Effector CD8-positive, alpha-beta T cell (primary cell): Measurements from ENCODE around the gene COL18A1.

Experiments
- DNase-seq: peaks from one replicate; lab custom pipeline; 2025; lab: John Stamatoyannopoulos, UW

The COL18A1 gene

DNA sequence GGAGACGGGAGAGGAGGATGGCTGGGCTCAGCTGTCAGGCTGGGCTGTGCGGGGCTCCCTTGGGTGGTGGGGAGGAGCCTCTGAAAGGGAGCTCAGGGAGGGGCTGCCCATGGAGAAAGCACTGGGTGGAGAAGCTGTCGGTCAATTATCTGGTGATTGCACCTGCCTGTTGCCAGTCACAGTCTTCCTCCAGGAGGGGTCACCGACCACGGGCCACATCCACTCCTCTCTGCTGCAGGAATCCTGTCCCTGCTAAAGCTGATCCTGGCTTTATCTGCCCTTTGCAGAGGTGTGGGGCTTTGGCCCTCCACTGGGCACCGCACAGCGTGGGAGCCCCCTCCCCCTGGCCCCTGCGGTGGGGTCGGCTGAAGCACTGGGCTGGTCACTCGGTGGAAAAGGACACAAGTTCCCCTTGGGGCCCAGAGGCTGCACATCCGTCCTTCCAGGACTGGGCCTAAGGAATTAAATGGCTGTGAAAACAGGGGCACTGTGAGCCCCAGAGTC lies 21.8 kb upstream of the COL18A1 start:
- DNase-seq, result no peak

DNA sequence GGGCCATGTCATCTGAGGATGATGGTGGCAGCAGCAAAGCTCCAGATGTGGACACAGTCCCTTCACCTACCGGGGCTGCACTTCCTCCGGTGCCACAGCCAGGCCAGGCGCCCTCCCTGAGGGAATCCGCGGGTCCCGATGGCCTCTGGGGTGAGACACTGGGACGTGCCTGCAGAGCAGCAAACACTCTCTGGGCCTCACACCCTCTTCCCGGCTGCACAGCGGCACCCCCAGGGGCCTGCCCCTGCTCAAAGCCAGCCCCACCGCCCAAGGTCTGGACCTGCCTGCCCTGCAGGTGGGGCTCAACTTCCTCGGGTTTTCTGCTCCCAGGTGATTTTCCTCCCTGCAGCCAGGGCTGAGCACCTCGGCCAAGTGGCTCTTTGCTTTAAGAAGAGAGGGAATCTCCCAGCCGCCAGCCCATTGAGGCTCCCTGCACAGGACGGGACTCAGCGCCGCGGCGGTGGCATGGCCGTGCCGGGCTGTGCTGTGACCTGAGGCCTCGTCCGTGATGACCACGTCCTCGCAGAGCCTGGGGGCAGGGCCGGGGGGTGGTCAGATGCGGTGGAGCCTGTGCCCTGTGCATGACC lies 21.3 kb upstream of the COL18A1 start:
- DNase-seq, result no peak

DNA sequence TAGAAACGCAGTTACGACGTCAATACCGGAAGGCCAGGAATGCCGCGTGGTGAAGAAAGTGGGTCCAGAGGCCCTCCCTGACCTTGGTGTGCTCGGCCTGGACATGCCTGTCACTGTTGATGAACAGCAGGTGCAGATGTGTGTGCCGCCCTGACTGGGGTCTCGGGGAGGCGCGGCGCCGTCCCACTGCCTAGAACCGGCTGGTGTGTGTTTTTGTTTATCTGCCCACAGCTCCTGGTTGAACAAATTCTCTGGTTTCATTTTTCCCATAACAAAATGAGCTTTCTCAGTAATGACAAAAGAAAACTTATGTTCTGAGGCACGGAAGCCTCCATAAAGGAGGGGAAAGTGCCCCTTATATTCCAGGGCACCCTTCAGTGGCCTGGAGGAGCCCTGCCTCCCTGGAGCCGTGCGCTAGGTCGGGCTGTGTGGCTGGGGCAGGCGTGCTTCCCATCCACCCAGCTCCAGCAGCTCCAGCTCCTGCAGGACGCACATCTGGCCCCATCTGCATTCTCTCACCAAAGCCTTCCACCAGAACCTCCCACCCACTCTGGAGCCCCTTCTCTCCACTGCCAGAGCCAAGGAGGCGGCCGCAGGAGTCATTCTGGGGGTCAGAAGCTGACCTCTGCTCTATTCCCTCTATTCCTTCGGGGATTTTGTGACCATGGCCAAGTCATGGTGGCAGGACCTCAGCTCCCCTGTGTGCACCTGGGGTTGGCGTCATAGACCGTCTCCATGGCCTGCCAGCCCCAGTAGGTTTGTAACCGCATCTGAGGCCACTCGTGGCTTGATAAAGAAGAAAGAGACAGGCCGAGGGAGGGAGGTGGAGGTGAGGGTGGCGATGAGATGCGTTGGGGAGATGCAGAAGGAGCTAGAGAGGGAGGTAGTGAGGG lies 20.1 kb upstream of the COL18A1 start:
- no peak for DNase-seq

DNA sequence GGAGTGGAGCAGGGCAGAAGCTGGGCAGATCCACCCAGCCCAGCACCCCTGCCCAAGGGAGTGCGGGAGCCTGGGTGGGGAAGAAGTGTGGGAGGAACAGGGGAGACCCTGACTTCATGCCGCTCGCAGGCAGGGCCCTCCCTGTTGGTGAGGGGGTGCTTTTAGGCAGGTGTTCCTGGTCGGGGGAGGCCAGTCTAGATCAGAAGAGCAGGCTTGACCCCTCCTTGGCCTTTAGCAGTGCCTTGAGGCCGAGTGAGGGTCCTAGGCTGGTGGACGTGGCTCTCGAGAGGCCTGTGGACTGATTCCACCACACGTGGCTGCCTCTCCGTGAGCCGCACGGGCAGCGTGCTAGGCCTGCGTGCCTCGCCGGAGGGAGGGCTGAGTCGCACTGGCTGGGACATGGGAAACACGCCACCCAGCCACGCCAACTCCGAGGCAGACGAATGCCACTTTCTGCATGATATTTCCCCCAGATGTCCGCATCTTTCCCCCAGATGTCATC lies 19.4 kb upstream of the COL18A1 start:
- DNase-seq, result no peak

DNA sequence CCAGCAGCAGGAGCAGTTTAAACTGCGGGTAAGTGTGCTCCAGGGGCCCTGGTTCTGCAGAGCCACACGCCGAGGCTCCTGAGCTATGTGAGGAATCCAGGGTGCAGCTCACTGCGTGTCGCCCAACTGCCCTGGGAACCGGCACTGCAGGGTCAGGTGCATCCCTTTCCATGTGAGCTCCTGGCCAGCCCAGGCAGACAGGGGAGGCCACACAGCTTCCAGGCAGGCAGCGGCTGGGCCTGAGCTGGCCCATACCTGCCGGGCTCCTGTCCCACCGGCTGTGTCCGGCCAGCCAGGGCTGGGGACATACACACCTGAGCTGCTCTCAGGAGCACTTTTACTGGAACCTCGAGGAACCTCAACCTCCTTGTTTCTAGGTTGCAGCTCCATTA lies 18.6 kb upstream of the COL18A1 start:
- DNase-seq, result no peak

DNA sequence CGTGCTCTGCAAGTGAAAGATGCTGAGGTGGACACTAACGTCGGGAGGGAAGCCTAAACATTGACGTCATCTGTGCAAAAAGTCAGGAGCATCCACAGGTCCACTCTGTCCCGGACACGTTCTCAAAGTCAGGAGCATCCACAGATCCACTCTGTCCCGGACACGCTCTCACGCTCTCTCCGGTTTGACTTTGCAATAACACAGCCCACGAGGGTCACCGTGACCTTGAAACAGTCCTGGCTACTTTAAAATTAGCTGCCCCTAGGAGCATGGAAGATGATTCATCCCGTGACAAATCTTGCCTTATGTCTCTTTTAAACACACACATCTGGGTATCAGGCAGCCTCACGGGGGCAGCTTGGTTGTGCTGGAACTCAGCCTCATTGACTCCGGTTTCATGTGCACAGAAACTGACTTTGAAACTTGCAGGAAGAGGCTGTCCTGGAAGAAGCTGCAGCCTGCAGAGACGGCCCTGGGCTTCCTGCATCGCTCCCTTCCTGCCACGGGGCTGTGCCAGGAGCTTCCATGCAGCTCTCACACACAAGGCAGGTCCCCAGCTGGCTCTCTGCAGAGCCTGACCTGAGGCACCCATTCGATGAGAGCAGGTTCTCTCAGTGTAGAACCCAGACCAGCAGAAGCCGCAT lies 18.1 kb upstream of the COL18A1 start:
- DNase-seq, result no peak

DNA sequence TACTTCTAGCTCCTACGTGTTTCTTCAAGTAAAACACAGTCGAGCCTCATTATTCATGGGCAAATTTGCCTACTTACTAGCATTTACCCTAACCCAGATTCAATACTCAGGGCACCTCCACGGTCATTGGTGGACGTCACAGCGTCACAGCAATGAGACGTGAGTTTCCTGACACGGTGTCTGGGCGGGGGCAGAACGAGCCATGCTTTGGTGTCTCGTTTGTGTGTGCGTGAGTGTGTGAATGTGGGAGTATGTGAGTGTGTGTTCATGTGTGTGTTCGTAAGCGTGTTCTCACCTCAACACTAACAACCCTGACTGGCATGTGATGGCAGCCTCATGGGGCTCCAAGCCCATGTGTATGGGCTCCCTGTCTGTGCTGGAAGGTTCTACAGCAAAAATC lies 17.5 kb upstream of the COL18A1 start:
- DNase-seq, result no peak

DNA sequence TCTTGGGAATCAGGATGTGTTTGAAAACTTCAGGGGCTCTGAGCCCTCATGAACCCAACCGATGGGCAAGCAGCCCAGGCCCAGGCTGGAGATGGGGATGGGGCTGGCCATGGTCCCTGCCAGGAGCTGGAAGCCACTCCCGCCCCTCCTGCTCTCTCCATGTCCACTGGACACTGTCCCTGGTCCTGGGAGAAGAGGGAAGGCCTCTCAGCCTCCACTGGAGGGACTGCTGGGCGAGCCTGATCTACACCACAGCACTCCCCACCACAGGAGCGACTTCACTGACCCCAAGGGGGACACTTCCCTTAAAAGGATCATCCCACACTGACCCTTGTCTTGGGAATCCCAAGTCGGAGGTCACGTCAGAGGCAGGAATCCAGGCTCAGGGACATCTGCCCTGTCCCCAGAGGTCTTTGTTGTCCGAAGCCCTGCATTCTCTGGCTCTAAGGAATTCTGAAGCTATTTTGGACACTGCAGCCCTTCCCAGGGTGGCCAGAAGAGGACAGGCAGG lies 16.9 kb upstream of the COL18A1 start:
- DNase-seq, result no peak

DNA sequence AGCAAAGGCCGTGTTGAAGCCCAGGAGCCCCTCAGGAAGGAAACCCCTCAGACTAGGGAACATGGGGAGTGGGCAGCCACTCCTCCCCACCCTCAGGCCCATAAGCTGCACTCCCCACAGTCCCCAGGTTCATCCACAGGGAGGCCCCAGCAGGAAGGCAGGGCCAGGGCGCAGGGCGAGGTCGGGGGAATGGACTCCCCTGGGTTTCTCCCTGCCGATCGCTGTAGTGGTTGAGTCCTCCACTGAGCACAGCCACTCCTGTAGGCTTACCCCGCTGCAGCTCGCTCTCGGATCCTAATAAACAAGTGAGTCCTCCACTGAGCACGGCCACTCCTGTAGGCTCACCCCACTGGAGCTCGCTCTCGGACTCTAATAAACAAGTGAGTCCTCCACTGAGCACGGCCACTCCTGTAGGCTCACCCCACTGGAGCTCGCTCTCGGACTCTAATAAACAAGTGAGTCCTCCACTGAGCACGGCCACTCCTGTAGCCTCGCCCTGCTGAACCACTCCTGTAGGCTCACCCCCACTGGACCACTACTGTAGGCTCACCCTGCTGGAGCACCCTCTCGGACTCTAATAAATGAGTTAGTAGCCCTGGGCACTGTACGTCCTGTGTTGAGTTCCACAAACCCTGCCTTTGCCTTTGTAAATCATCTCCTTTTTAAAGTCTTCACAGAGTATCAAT lies 16.2 kb upstream of the COL18A1 start:
- no peak for DNase-seq

DNA sequence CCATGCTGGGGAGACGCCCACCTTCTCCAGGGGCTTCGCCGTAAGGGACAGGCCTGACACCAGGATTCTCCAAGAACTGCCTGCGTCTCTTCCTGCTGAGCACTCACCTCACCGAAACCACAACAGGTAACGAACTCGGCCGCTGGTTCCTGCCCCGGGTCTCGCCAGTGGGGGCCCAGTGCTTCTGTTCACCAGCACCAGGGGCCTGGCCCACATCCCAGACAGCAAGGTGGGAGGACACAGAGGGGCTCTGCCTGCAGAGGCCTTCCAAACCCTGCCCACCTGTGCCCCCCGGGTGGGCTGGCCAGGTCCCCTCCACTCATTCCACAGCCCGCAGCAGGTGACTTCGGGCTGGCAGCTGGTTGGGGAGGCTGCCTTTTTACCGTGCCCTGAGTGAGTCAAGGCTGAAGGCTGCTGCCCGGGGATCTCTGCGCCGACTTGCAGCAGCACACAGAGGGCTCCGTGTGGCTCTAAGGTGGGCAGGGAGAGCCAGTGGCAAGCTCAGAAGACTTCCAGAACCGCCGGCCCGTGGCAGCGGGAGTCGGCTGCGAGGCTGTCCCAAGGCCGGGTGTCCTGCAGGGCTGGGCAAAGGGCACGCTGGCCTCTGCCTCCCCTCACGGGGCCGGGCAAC lies 14.7 kb upstream of the COL18A1 start:
- no peak for DNase-seq

DNA sequence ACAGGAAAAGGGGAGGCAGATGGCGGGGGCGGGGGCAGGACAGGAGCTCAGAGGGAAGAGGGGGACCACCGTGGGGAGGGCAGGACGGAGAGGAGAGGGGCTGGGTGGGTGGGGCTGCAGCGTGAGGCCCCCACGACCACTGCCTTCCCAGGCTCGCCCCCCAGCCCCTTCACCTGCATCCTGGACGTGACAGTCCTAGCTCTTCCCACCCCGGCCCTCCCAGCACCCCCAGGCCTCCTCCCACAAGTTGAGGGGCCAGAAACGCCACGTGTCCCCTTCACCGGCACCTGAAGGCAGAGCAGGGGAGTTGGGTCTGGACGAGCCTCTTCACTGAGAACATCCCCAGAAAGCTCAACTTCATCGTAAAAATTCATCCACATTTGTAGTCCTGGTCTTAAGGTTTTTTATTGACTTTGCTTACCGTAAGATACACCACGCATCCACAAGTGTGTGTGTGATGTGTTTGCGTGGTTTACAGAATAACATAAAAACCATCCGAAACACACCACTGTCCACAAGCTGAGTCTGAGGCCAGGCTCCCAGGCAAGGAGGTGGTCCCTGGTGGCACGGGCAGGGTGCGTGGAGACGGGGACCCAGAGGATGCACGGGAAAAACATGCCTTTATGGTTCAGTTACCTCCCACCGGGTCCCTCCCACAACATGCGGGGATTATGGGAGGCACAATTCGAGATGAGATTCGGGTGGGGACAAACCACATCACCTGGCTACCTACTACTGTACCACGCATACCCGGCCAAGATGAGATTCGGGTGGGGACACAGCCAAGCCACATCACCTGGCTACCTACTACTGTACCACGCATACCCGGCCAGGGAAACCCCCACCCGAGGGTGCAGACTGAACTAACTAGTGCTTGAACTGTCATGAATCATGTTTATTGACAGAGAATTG lies 13.9 kb upstream of the COL18A1 start:
- DNase-seq, result no peak

DNA sequence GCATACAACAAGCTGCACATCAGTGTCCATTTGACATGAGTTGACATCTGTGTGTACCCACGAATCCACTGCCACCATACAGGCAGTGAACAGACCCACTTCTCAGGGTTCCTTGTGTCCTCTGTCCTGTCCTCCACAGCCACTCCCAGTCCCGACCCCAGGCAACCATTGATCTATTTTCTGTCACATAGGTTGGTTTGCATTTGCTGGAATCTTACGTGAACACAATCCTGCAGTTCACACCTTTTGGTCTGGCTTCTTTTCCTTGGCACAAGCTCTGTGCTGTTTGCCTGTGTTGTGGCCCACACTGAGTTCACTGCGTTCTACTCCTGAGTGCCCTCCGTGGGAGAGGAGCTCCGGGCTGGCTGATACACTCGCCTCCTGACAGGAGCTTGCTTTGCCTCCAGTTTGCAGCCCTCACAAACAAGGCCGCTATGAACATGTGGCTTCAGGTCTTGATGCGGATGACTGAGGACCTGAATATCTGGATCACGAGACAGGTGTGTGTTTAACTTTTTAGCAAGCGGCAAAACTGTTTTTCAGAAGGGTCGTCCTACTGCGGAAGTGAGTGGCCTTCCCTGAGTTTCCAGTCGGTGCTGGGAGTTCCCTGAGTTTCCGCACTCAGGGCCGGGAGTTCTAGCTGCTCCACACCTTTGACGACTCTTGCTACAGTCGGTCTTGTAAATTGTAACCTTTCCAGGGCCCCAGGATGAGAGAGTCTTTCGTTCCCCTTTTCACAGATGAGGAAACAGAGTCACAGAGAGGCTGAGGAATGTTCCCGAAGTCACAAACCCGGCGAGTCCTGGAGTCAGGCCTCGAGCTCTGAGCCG lies 13.0 kb upstream of the COL18A1 start:
- no peak for DNase-seq

DNA sequence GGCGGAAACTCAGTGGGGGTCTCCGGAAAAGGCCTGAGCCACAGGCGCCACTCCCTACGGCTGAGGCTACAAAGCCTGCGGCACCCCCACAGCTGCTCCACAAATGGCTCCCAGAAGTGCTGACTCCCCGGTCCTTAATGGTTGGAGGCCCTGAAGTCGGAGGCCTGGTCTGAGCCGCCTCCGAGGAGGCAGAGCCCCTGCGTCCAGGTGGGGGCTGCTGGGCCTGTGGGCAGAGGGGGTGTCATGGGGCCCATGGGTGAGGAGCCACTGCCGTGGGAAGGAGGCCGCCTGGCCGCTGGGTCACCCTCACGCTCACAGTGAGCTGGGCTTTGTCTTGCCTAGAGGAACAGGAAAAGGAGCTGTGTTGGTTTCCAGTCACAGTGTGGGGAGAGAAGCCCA lies 12.4 kb upstream of the COL18A1 start:
- no peak for DNase-seq

DNA sequence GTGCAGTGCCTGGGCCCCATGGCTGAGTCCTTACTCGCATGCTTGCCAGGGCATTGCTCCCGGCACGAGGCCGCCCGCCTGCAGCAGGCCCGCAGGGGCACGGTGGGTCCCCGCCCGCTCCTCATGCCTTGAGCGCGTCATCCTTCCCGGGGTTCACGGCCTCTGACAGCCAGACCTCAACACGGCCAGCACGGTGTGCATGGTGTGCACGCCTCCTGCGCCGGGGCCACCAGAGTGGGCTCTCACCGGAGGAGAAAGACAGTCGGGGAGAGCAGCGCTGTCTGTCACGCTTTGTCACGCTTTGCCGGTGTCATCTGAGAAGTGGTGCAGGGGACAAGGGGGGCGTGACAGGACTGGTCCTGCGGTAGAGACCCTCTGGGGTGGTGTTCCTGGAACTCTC lies 11.9 kb upstream of the COL18A1 start:
- no peak for DNase-seq

DNA sequence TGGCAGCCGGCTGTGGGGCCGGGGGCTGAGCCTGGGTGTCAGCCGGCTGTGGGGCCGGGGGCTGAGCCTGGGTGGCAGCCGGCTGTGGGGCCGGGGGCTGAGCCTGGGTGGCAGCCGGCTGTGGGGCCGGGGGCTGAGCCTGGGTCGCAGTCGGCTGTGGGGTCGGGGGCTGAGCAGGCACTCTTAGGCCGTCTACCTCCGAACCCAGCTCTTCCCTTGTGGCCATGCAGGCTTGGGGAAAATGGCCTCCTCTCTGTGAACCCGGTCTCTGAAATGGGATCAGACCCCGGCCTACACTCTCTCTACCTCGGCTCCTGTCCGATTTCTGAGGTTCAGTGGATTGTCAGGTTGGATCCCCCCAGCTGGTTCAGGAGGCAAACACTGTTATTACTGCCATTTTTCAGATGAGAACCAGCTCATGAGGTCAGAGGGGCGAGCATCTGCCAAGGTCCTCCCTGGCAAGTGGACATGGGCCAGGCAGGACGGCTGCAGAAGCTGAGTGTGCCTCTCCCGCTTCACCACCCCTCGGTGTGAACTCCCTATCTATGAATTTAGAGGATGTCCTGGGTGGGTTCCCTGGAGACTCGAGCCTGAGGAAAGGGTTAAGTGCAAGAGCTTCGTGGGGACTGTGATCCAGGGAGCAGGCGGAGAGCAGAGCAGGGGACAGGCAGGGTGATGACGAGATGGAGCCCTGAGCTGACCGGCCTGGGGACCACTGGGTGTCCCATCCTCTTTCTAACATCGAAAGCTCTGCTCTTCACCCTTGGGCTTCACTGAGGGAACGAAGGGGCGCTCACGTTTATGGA lies 10.9 kb upstream of the COL18A1 start:
- DNase-seq, result no peak

DNA sequence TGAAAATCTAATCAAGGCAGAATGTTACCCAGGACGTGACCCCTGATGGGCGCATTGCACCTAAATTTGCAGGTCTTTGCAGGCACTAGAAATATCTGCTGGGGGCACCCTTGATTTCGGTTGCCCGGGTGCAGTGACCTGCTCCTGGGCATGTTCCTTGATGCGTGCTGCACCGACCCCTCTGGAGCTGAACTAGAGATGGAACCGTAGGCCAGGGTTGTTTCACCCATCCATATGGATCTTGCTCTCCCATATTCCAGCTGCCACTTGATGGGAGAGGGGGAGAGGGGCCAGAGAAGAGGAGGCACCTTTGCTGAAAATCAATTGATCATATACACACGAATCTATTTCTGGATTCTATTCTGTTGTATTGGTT lies 8.4 kb upstream of the COL18A1 start:
- no peak for DNase-seq

DNA sequence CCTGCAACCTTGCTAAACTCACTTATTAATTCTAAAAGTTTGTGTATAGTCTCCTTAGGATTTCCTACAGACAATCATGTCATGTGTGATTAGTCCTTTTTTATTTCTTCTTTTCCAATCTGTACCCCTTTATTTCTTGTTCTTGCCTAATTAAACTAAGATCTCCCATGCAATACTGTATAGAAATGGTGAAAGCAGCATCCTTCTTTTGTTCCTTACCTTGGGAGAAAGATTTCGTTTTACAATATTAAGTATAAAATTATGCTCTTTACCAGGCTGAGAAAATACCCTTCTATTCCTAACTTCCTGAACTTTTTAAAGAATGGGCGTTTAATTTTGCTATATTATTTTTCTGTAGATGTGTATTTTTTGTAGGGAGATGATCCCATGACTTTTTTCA lies 7.6 kb upstream of the COL18A1 start:
- no peak for DNase-seq

DNA sequence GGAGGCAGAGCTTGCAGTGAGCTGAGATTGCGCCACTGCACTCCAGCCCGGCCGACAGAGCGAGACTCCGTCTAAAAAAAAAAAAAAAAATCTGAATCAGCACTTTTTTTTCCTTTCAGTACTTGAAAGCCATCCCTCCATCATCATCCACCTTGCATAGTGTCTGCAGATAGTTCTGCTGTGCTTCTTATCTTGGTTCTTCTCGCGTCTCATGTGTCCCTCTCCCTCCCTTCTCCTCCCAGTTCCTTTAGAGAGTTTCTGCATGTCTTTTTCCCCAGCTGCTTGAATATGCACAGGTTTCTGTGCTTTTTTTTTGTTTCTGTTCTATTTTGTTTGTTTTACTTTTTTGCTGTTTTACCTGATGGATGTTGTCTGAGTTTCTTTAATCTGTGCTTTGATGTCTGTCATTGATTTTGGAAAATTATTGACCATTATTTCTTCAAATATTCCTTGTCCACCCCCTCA lies 3.9 kb upstream of the COL18A1 start:
- no peak for DNase-seq
